SK-N-SH treated with all-trans-retinoic acid at 6 μM for 48 hours (cell line): Measurements from ENCODE around the gene PPP2R3B.

Source experiments
- ATAC-seq: fragments of 200-7000 bp; cut with Tn5 transposase; 3 replicates; pipeline ENCODE4 v1.9.1; 2020; ENCODE audit warnings: mild to moderate bottlenecking, moderate library complexity
- BACH2 ChIP-seq: fragments of 250-450 bp; sonication (Bioruptor Pico); IDR thresholded peaks from 2 replicates; pipeline ENCODE4 v1.9.0; 2021; ENCODE audit warnings: mild to moderate bottlenecking, borderline replicate concordance
- CREB5 ChIP-seq: fragments of 250-450 bp; sonication (Bioruptor Pico); IDR thresholded peaks from 2 replicates; pipeline ENCODE4 v1.5.1; 2020; ENCODE audit warnings: low read depth, mild to moderate bottlenecking, moderate library complexity
- CSDC2 ChIP-seq: fragments of 250-450 bp; sonication (Bioruptor Pico); IDR thresholded peaks from 2 replicates; pipeline ENCODE4 v1.5.0; 2020; ENCODE audit warnings: mild to moderate bottlenecking, moderate library complexity
- ESRRG ChIP-seq: fragments of 250-450 bp; sonication (Bioruptor Pico); IDR thresholded peaks from 2 replicates; pipeline ENCODE4 v1.6.1; 2021; ENCODE audit warnings: mild to moderate bottlenecking
- GLIS3 ChIP-seq: fragments of 250-450 bp; sonication (Bioruptor Pico); IDR thresholded peaks from 2 replicates; pipeline ENCODE4 v1.5.0; 2020; ENCODE audit warnings: mild to moderate bottlenecking, moderate library complexity
- ISL1 ChIP-seq: fragments of 250-450 bp; sonication (Bioruptor Pico); IDR thresholded peaks from 2 replicates; pipeline ENCODE4 v2.1.2; 2022; ENCODE audit warnings: mild to moderate bottlenecking, moderate library complexity
- OSR1 ChIP-seq: fragments of 250-450 bp; sonication (Bioruptor Pico); IDR thresholded peaks from 2 replicates; pipeline ENCODE4 v1.8.0; 2022; ENCODE audit warnings: moderate library complexity, mild to moderate bottlenecking, inconsistent platforms
- PATZ1 ChIP-seq: fragments of 250-450 bp; sonication (Bioruptor Pico); IDR thresholded peaks from 2 replicates; pipeline ENCODE4 v1.8.0; 2020; ENCODE audit warnings: mild to moderate bottlenecking, moderate library complexity, borderline replicate concordance
- POU6F1 ChIP-seq: fragments of 250-450 bp; sonication (Bioruptor Pico); IDR thresholded peaks from 2 replicates; pipeline ENCODE4 v1.8.0; 2021; ENCODE audit warnings: low read depth, mild to moderate bottlenecking, moderate library complexity, borderline replicate concordance
- RARB ChIP-seq: fragments of 250-450 bp; sonication (Bioruptor Pico); IDR thresholded peaks from 2 replicates; pipeline ENCODE4 v1.8.0; 2021; ENCODE audit warnings: mild to moderate bottlenecking, moderate library complexity
- TOX ChIP-seq: fragments of 250-450 bp; sonication (Bioruptor Pico); IDR thresholded peaks from 2 replicates; pipeline ENCODE4 v1.8.0; 2021; ENCODE audit warnings: mild to moderate bottlenecking, moderate library complexity, borderline replicate concordance
- TSHZ2 ChIP-seq: fragments of 250-450 bp; sonication (Bioruptor Pico); IDR thresholded peaks from 2 replicates; pipeline ENCODE4 v1.5.0; 2020; ENCODE audit warnings: mild to moderate bottlenecking, moderate library complexity
- ZC3H10 ChIP-seq: fragments of 250-450 bp; sonication (Bioruptor Pico); IDR thresholded peaks from 2 replicates; pipeline ENCODE4 v1.5.1; 2021; ENCODE audit warnings: mild to moderate bottlenecking, moderate library complexity
- ZFP3 ChIP-seq: fragments of 250-450 bp; sonication (Bioruptor Pico); IDR thresholded peaks from 2 replicates; pipeline ENCODE4 v1.5.0; 2020; ENCODE audit warnings: mild to moderate bottlenecking, moderate library complexity
- ZFP30 ChIP-seq: fragments of 450-650 bp; formaldehyde crosslinking; IDR thresholded peaks from 2 replicates; pipeline ENCODE4 v1.5.0; 2022; ENCODE audit warnings: mild to moderate bottlenecking, moderate library complexity
- ZNF70 ChIP-seq: fragments of 450-650 bp; formaldehyde crosslinking; IDR thresholded peaks from 2 replicates; pipeline ENCODE4 v1.5.0; 2020; ENCODE audit warnings: mild to moderate bottlenecking, moderate library complexity

The PPP2R3B gene

GRCh38 chrX:318739-319578 lies 67.7 kb downstream of the PPP2R3B start, which contains the start of gene GTPBP6:
Gene GTPBP6 (minus strand): TSS chrX:318796. CDS start chrX:318787, 9 bp downstream.
- TF ChIP-seq ZFP3 (CRISPR knock-in tag) (no peak), ZFP30 (CRISPR knock-in tag) (no peak), CSDC2 (CRISPR knock-in tag) (no peak), ESRRG (CRISPR knock-in tag) (no peak), TOX (no peak), GLIS3 (CRISPR knock-in tag) (no peak), BACH2 (CRISPR knock-in tag) (no peak), TSHZ2 (CRISPR knock-in tag) (no peak)
- TF ChIP-seq, all 23 proteins: peak for 0
- ATAC-seq, result peak; percentile 74

GRCh38 chrX:318068-318738 lies 68.5 kb downstream of the PPP2R3B start:
- peak; percentile 85 for ATAC-seq
- no peak for TF ChIP-seq PATZ1
- TF ChIP-seq ZC3H10, result 0 out of 2 replicates have a peak, but pooled peaks have one; percentile 20
- no peak for TF ChIP-seq CSDC2 (CRISPR knock-in tag)
- no peak for TF ChIP-seq TOX
- no peak for TF ChIP-seq ZNF70 (CRISPR knock-in tag)
- TF ChIP-seq ESRRG (CRISPR knock-in tag), result no peak
- TF ChIP-seq CREB5 (CRISPR knock-in tag), result no peak
- no peak for TF ChIP-seq RARB (CRISPR knock-in tag)

GRCh38 chrX:317424-318067 lies 69.2 kb downstream of the PPP2R3B start:
- TF ChIP-seq ZFP3 (CRISPR knock-in tag) (no peak), ZNF70 (CRISPR knock-in tag) (no peak), POU6F1 (CRISPR knock-in tag) (no peak), TSHZ2 (CRISPR knock-in tag) (no peak), OSR1 (no peak), ISL1 (CRISPR knock-in tag) (no peak), ZFP30 (CRISPR knock-in tag) (no peak), RARB (CRISPR knock-in tag) (no peak), CSDC2 (CRISPR knock-in tag) (no peak)
- TF ChIP-seq, all 23 proteins: peak for 0
- no peak for ATAC-seq
